HEK293 (cell line): Measurements from ENCODE around the gene SLIT1.

Experiments
- CTCF ChIA-PET: fragments of 350-600 bp; formaldehyde crosslinking; extraction: SDS; loops from one replicate; lab custom pipeline; 2021; ENCODE audit warnings: antibody characterized with exemption; lab: Yijun Ruan, JAX
- POLR2A ChIA-PET: fragments of 300-600 bp; formaldehyde crosslinking; extraction: SDS; loops from one replicate; lab custom pipeline; 2020; ENCODE audit warnings: antibody characterized with exemption, inconsistent platforms; lab: Yijun Ruan, JAX
- H3K27ac ChIP-seq: fragments of 200-500 bp; sonication (Bioruptor generic); 2 replicates; pipeline ENCODE4 v1.5.1; 2014; ENCODE audit warnings: low read depth, low read length, control low read depth, inconsistent platforms; ENCODE audit errors: extremely low read depth
- H3K36me3 ChIP-seq, 2 experiments: fragments of 200-500 bp in 1 of 2; sonication (Bioruptor generic) in 1 of 2; 1 replicate in 1 of 2; 2 replicates in 1 of 2; pipeline ENCODE4 v1.5.1; 2014 to 2017; ENCODE audit warnings: inconsistent platforms in 2 of 2, low read length in 2 of 2; ENCODE audit not compliant: control insufficient read depth in 2 of 2, insufficient read depth in 1 of 2
- H3K4me1 ChIP-seq: fragments of 200-500 bp; sonication (Bioruptor generic); 2 replicates; pipeline ENCODE4 v1.5.1; 2014; ENCODE audit warnings: mild to moderate bottlenecking, low read length, inconsistent platforms; ENCODE audit not compliant: control insufficient read depth, insufficient read depth
- H3K4me3 ChIP-seq: 2 replicates; pipeline ENCODE4 v1.5.1; 2011; ENCODE audit warnings: low read depth, mild to moderate bottlenecking, control low read depth, low read length, moderate library complexity
- H3K9me3 ChIP-seq: fragments of 200-500 bp; sonication (Bioruptor generic); 2 replicates; pipeline ENCODE4 v1.5.1; 2014; ENCODE audit warnings: low read depth, low read length, inconsistent platforms; ENCODE audit not compliant: control insufficient read depth, insufficient read depth
- ATF2 ChIP-seq: fragments of 450-650 bp; formaldehyde crosslinking; IDR thresholded peaks from 2 replicates; pipeline ENCODE4 v1.5.1; 2016; ENCODE audit warnings: missing biosample characterization, missing genetic modification characterization, low read depth
- BCL11B ChIP-seq: fragments of 450-650 bp; formaldehyde crosslinking; IDR thresholded peaks from 2 replicates; pipeline ENCODE4 v1.5.1; 2016; ENCODE audit warnings: low read depth, missing biosample characterization, missing genetic modification characterization
- KLF9 ChIP-seq: fragments of 450-650 bp; formaldehyde crosslinking; IDR thresholded peaks from 2 replicates; pipeline ENCODE4 v1.5.1; 2016; ENCODE audit warnings: missing biosample characterization, missing genetic modification characterization, low read depth
- PRDM10 ChIP-seq: fragments of 450-650 bp; formaldehyde crosslinking; IDR thresholded peaks from 2 replicates; pipeline ENCODE4 v1.5.1; 2016; ENCODE audit warnings: missing biosample characterization, missing genetic modification characterization
- SETDB1 ChIP-seq: IDR thresholded peaks from one replicate; pipeline ENCODE4 v1.6.1; 2017; ENCODE audit warnings: mild to moderate bottlenecking, low read length, moderate library complexity, mixed read lengths; ENCODE audit not compliant: insufficient read length
- ZBTB1 ChIP-seq: fragments of 450-650 bp; formaldehyde crosslinking; IDR thresholded peaks from 2 replicates; pipeline ENCODE4 v1.5.1; 2016; ENCODE audit warnings: missing biosample characterization, missing genetic modification characterization
- ZNF157 ChIP-seq: fragments of 450-650 bp; formaldehyde crosslinking; IDR thresholded peaks from 2 replicates; pipeline ENCODE4 v1.5.1; 2016; ENCODE audit warnings: missing biosample characterization, missing genetic modification characterization
- ZNF335 ChIP-seq: fragments of 450-650 bp; formaldehyde crosslinking; conservative IDR thresholded peaks from 2 replicates; pipeline ENCODE4 v1.5.1; 2016; ENCODE audit warnings: missing biosample characterization, missing genetic modification characterization
- ZNF341 ChIP-seq: fragments of 450-650 bp; formaldehyde crosslinking; IDR thresholded peaks from 2 replicates; pipeline ENCODE4; 2016; ENCODE audit warnings: low read depth, missing biosample characterization, missing genetic modification characterization
- ZNF473 ChIP-seq: fragments of 450-650 bp; formaldehyde crosslinking; IDR thresholded peaks from 2 replicates; pipeline ENCODE4 v1.5.1; 2017; ENCODE audit warnings: missing biosample characterization, missing genetic modification characterization
- ZNF544 ChIP-seq: fragments of 450-650 bp; formaldehyde crosslinking; IDR thresholded peaks from 2 replicates; pipeline ENCODE4 v1.5.0; 2017; ENCODE audit warnings: missing biosample characterization, missing genetic modification characterization
- ZNF585B ChIP-seq: fragments of 450-650 bp; formaldehyde crosslinking; IDR thresholded peaks from 2 replicates; pipeline ENCODE4 v1.5.1; 2016; ENCODE audit warnings: missing biosample characterization, missing genetic modification characterization
- ZNF596 ChIP-seq: fragments of 450-650 bp; IDR thresholded peaks from 2 replicates; pipeline ENCODE4 v1.5.0; 2018; ENCODE audit warnings: missing biosample characterization, mild to moderate bottlenecking, missing genetic modification characterization, moderate library complexity
- ZNF792 ChIP-seq: fragments of 450-650 bp; formaldehyde crosslinking; IDR thresholded peaks from 2 replicates; pipeline ENCODE4 v1.5.1; 2016; ENCODE audit warnings: missing biosample characterization, missing genetic modification characterization
- TF ChIP-seq, protein P1 (sequence below): fragments of 450-650 bp; formaldehyde crosslinking; IDR thresholded peaks from 2 replicates; pipeline ENCODE4 v1.5.1; 2017; ENCODE audit warnings: missing biosample characterization, missing genetic modification characterization
- TF ChIP-seq, protein P2 (sequence below): fragments of 450-650 bp; formaldehyde crosslinking; IDR thresholded peaks from 2 replicates; pipeline ENCODE4 v1.5.1; 2016; ENCODE audit warnings: missing biosample characterization, missing genetic modification characterization
- TF ChIP-seq, protein P3 (sequence below): fragments of 450-650 bp; formaldehyde crosslinking; IDR thresholded peaks from 2 replicates; pipeline ENCODE4 v1.5.1; 2016; ENCODE audit warnings: missing biosample characterization, missing genetic modification characterization
- TF ChIP-seq, protein P4 (sequence below): fragments of 450-650 bp; formaldehyde crosslinking; IDR thresholded peaks from 2 replicates; pipeline ENCODE4 v1.5.1; 2016; ENCODE audit warnings: missing biosample characterization, missing genetic modification characterization
- TF ChIP-seq, protein P5 (sequence below): fragments of 450-650 bp; formaldehyde crosslinking; IDR thresholded peaks from 2 replicates; pipeline ENCODE4 v1.5.1; 2016; ENCODE audit warnings: missing biosample characterization, missing genetic modification characterization

Gene SLIT1

GRCh38 chr10:97107551-97107950, 78.2 kb downstream of the SLIT1 start:
- no peaks in the 10 kb centered on the region for H3K36me3 ChIP-seq
- TF ChIP-seq KLF9: no peak
- no peak for TF ChIP-seq ZNF544
- TF ChIP-seq ZNF596 (tag by site-specific recombination): no peak
- no peak for TF ChIP-seq SETDB1
- TF ChIP-seq ZBTB1 (tag by site-specific recombination): no peak
- TF ChIP-seq BCL11B: no peak
- no peak for TF ChIP-seq PRDM10 (tag by site-specific recombination)
- TF ChIP-seq ZNF157 (tag by site-specific recombination): no peak
- TF ChIP-seq, protein P1, sequence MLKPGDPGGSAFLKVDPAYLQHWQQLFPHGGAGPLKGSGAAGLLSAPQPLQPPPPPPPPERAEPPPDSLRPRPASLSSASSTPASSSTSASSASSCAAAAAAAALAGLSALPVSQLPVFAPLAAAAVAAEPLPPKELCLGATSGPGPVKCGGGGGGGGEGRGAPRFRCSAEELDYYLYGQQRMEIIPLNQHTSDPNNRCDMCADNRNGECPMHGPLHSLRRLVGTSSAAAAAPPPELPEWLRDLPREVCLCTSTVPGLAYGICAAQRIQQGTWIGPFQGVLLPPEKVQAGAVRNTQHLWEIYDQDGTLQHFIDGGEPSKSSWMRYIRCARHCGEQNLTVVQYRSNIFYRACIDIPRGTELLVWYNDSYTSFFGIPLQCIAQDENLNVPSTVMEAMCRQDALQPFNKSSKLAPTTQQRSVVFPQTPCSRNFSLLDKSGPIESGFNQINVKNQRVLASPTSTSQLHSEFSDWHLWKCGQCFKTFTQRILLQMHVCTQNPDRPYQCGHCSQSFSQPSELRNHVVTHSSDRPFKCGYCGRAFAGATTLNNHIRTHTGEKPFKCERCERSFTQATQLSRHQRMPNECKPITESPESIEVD: no peak
- no peak for TF ChIP-seq ZNF792 (tag by site-specific recombination)
- TF ChIP-seq, protein P2, sequence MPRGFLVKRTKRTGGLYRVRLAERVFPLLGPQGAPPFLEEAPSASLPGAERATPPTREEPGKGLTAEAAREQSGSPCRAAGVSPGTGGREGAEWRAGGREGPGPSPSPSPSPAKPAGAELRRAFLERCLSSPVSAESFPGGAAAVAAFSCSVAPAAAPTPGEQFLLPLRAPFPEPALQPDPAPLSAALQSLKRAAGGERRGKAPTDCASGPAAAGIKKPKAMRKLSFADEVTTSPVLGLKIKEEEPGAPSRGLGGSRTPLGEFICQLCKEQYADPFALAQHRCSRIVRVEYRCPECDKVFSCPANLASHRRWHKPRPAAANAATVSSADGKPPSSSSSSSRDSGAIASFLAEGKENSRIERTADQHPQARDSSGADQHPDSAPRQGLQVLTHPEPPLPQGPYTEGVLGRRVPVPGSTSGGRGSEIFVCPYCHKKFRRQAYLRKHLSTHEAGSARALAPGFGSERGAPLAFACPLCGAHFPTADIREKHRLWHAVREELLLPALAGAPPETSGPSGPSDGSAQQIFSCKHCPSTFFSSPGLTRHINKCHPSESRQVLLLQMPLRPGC: no peak
- TF ChIP-seq ZNF341 (tag by site-specific recombination): no peak
- TF ChIP-seq ATF2 (tag by site-specific recombination): no peak
- TF ChIP-seq ZNF585B (tag by site-specific recombination): no peak
- TF ChIP-seq, protein P3, sequence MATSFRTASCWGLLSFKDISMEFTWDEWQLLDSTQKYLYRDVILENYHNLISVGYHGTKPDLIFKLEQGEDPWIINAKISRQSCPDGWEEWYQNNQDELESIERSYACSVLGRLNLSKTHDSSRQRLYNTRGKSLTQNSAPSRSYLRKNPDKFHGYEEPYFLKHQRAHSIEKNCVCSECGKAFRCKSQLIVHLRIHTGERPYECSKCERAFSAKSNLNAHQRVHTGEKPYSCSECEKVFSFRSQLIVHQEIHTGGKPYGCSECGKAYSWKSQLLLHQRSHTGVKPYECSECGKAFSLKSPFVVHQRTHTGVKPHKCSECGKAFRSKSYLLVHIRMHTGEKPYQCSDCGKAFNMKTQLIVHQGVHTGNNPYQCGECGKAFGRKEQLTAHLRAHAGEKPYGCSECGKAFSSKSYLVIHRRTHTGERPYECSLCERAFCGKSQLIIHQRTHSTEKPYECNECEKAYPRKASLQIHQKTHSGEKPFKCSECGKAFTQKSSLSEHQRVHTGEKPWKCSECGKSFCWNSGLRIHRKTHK (tag by site-specific recombination): no peak
- TF ChIP-seq, protein P4, sequence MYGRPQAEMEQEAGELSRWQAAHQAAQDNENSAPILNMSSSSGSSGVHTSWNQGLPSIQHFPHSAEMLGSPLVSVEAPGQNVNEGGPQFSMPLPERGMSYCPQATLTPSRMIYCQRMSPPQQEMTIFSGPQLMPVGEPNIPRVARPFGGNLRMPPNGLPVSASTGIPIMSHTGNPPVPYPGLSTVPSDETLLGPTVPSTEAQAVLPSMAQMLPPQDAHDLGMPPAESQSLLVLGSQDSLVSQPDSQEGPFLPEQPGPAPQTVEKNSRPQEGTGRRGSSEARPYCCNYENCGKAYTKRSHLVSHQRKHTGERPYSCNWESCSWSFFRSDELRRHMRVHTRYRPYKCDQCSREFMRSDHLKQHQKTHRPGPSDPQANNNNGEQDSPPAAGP (tag by site-specific recombination): no peak
- no peak for TF ChIP-seq ZNF335
- no peak for TF ChIP-seq ZNF473 (tag by site-specific recombination)
- TF ChIP-seq, protein P5, sequence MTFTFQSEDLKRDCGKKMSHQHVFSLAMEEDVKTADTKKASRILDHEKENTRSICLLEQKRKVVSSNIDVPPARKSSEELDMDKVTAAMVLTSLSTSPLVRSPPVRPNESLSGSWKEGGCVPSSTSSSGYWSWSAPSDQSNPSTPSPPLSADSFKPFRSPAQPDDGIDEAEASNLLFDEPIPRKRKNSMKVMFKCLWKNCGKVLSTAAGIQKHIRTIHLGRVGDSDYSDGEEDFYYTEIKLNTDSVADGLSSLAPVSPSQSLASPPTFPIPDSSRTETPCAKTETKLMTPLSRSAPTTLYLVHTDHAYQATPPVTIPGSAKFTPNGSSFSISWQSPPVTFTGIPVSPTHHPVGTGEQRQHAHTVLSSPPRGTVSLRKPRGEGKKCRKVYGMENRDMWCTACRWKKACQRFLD (tag by site-specific recombination): no peak
- H3K4me1 ChIP-seq: no peaks in the 10 kb centered on the region
- no peak overlapping the region for H3K4me3 ChIP-seq
- H3K9me3 ChIP-seq: no peaks in the 10 kb centered on the region
- ChIA-PET POLR2A (no interaction called here), CTCF (interaction anchor here (0.6 to 1.7 kb wide), 5 partner anchors 29 to 127 kb away, joined by 3 to 6 read pairs (median 3); no protein-coding TSS in a partner anchor)
- no peak overlapping the region for H3K27ac ChIP-seq
